NOMO-1 treated with dmso at 0.1 percent for 144 hours (cell line): ENCODE data around the gene OR2AK2.
"Not testable (repeated sequence)": the region's sequence is repeated elsewhere in the genome, so short reads cannot be mapped to it uniquely, and the experiment has no call there.

ENCODE experiments used
- DNase-seq: peaks from one replicate; lab custom pipeline; 2025; ENCODE audit not compliant: unreplicated experiment; lab: John Stamatoyannopoulos, UW

OR2AK2 gene

GRCh38 chr1:247964933-247965332 lies at the start of gene OR2AK2:
TSS of gene OR2AK2 (plus strand) at chr1:247965233. CDS start at chr1:247965377, 144 bp downstream.
- DNase-seq, result no peak

GRCh38 chr1:247919952-247920351 lies 45.1 kb upstream of the OR2AK2 start, which contains the start of gene OR2T8:
TSS of gene OR2T8 (plus strand) at chr1:247920252. CDS start at chr1:247921018, 766 bp downstream.
- no peak for DNase-seq

GRCh38 chr1:247923941-247924340 lies 41.1 kb upstream of the OR2AK2 start:
- no peak for DNase-seq

GRCh38 chr1:247924868-247925267 lies 40.2 kb upstream of the OR2AK2 start, which contains the start of gene OR2AJ1:
TSS of gene OR2AJ1 (plus strand) at chr1:247924889. CDS start at chr1:247933769, 8,880 bp downstream.
- no peak for DNase-seq

GRCh38 chr1:247933989-247934388 lies 31.0 kb upstream of the OR2AK2 start:
- DNase-seq, result no peak

GRCh38 chr1:247935781-247936180 lies 29.3 kb upstream of the OR2AK2 start:
- no peak for DNase-seq

GRCh38 chr1:247936415-247936814 lies 28.6 kb upstream of the OR2AK2 start:
- no peak for DNase-seq

- not testable (repeated sequence) for DNase-seq
These were observed 27.9 kb upstream of the OR2AK2 start for GRCh38 chr1:247936965-247937734.

GRCh38 chr1:247942624-247943023 lies 22.4 kb upstream of the OR2AK2 start:
- DNase-seq, result no peak

- no peak for DNase-seq
These were observed 16.5 kb upstream of the OR2AK2 start, which contains the start of gene OR2L8 for GRCh38 chr1:247948558-247948957. TSS of gene OR2L8 (plus strand) at chr1:247948858. CDS start at chr1:247948858, 0 bp downstream.

GRCh38 chr1:247953408-247953807 lies 11.6 kb upstream of the OR2AK2 start:
- DNase-seq, result no peak

GRCh38 chr1:247961791-247962190 lies 3.2 kb upstream of the OR2AK2 start:
- DNase-seq, result no peak

GRCh38 chr1:247962911-247963588 lies 2.0 kb upstream of the OR2AK2 start:
- DNase-seq, result no peak

- DNase-seq, result no peak
These were observed 1.6 kb downstream of the OR2AK2 start for GRCh38 chr1:247966532-247967204.

GRCh38 chr1:247992986-247993385 lies 28.0 kb downstream of the OR2AK2 start:
- DNase-seq, result no peak

- no peak for DNase-seq
These were observed 33.8 kb downstream of the OR2AK2 start for GRCh38 chr1:247998811-247999210.

GRCh38 chr1:248000169-248000568 lies 35.1 kb downstream of the OR2AK2 start:
- DNase-seq, result no peak

GRCh38 chr1:248007778-248008177 lies 42.7 kb downstream of the OR2AK2 start:
- no peak for DNase-seq

GRCh38 chr1:248009681-248010080 lies 44.6 kb downstream of the OR2AK2 start:
- no peak for DNase-seq

- no peak for DNase-seq
These were observed 48.2 kb downstream of the OR2AK2 start, which contains the start of gene OR2L5 for GRCh38 chr1:248013229-248013710. TSS of gene OR2L5 (plus strand) at chr1:248013660. CDS start at chr1:248021948, 8,288 bp downstream.

- no peak for DNase-seq
These were observed 50.8 kb downstream of the OR2AK2 start for GRCh38 chr1:248015803-248016202.
